GM19240 (cell line): ENCODE results near the gene PSMD12.
"Not testable (repeated sequence)": the region's sequence is repeated elsewhere in the genome, so short reads cannot be mapped to it uniquely, and the experiment has no call there.

Experiments used
- DNase-seq: peaks from one replicate; pipeline ENCODE4 v3.0.0; 2011; ENCODE audit warnings: low spot score; ENCODE audit not compliant: insufficient read length

The PSMD12 gene

GRCh38 chr17:67311575-67311974, 54.8 kb downstream of the PSMD12 start:
- DNase-seq: no peak

- DNase-seq: no peak
Measured at GRCh38 chr17:67310406-67310805, 56.0 kb downstream of the PSMD12 start.

- DNase-seq: not testable (repeated sequence)
Measured at GRCh38 chr17:67305446-67306235, 60.7 kb downstream of the PSMD12 start.

- no peak for DNase-seq
Measured at GRCh38 chr17:67297454-67297960, 68.9 kb downstream of the PSMD12 start.

- DNase-seq: no peak
Measured at GRCh38 chr17:67294451-67295199, 71.8 kb downstream of the PSMD12 start.

GRCh38 chr17:67293251-67294203, 72.8 kb downstream of the PSMD12 start:
- peak; percentile 71 for DNase-seq

GRCh38 chr17:67290711-67291291, 75.6 kb downstream of the PSMD12 start:
- DNase-seq: no peak

GRCh38 chr17:67290244-67290643, 76.1 kb downstream of the PSMD12 start:
- no peak for DNase-seq

GRCh38 chr17:67289181-67289876, 77.0 kb downstream of the PSMD12 start:
- no peak for DNase-seq
